GM12891 (cell line): ENCODE results near the gene RTEL1.
A peak's percentile ranks its signal among the peaks of the same experiment; 100 is the strongest.
"Not testable (repeated sequence)": the region's sequence is repeated elsewhere in the genome, so short reads cannot be mapped to it uniquely, and the experiment has no call there.

ENCODE experiments used
- DNase-seq: peaks from one replicate; pipeline ENCODE4 v3.0.0; 2011; ENCODE audit warnings: low spot score; ENCODE audit not compliant: insufficient read length
- FAIRE-seq: peaks from 2 replicates; lab custom pipeline; 2011; peaks lifted over from hg19 to GRCh38; lab: Jason Lieb, UNC
- PAX5 ChIP-seq: IDR thresholded peaks from 2 replicates; pipeline ENCODE4 v1.6.1; 2011; ENCODE audit warnings: low read length, moderate library complexity, mild to moderate bottlenecking; ENCODE audit not compliant: insufficient read depth, severe bottlenecking
- POLR2A ChIP-seq: IDR thresholded peaks from 2 replicates; pipeline ENCODE4 v1.6.1; 2011; ENCODE audit warnings: low read depth, low read length, control low read depth
- POLR2AphosphoS5 ChIP-seq: IDR thresholded peaks from 2 replicates; pipeline ENCODE4 v1.6.1; 2011; ENCODE audit warnings: low read depth, low read length, control low read depth
- POU2F2 ChIP-seq: IDR thresholded peaks from 2 replicates; pipeline ENCODE4 v1.6.1; 2011; ENCODE audit warnings: low read depth, mild to moderate bottlenecking, control low read depth, low read length, moderate library complexity
- SPI1 ChIP-seq: IDR thresholded peaks from 2 replicates; pipeline ENCODE4 v1.6.1; 2011; ENCODE audit warnings: low read depth, low read length, control low read depth
- TAF1 ChIP-seq: IDR thresholded peaks from 2 replicates; pipeline ENCODE4 v1.6.1; 2011; ENCODE audit warnings: low read depth, low read length, control low read depth

Gene RTEL1

GRCh38 chr20:63627129-63627750, 30.9 kb upstream of the RTEL1 start:
- FAIRE-seq (peak; percentile 89), DNase-seq (peak; percentile 95)
- TF ChIP-seq POLR2AphosphoS5 (peak; percentile 85), POU2F2 (peak; percentile 53; the same call in 1 of the 2 replicates), SPI1 (no peak), POLR2A (no peak; the same call in 1 of the 2 replicates), TAF1 (peak; percentile 83), PAX5 (no peak)

DNA sequence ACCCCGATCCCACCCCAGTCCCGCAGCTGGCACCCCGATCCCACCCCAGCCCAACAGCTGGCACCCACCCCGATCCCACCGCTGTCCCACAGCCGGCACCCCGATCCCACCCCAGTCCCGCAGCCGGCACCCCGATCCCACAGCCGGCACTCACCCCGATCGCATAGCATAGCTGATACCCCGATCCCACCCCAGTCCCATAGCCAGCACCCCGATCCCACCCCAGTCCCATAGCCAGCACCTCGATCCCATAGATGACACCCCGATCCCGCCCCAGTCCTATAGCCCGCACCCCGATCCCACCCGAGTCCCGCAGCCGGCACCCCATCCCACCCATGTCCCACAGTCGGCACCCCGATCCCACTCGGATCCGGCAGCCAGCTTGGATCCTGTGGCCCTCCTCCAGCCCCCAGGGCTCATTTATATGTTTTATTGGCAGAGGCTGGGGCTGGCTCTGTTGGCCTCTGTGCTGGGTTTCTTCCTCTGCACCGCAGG, 30.3 kb upstream of the RTEL1 start:
- no peak for DNase-seq
- no peak for FAIRE-seq
- TF ChIP-seq POU2F2 (no peak), SPI1 (no peak), POLR2AphosphoS5 (no peak), PAX5 (no peak), POLR2A (no peak), TAF1 (no peak)

- DNase-seq (no peak), FAIRE-seq (peak; percentile 61)
- 0 out of 2 replicates have a peak, but pooled peaks have one; percentile 41 for TF ChIP-seq POU2F2
- TF ChIP-seq POLR2A: no peak; the same call in 1 of the 2 replicates
- TF ChIP-seq PAX5: no peak
- TF ChIP-seq POLR2AphosphoS5: peak; percentile 38; the same call in 1 of the 2 replicates
- TF ChIP-seq SPI1: no peak
- peak; percentile 90 for TF ChIP-seq TAF1
Observed at GRCh38 chr20:63628246-63628975, 29.7 kb upstream of the RTEL1 start.

GRCh38 chr20:63630956-63631355, 27.2 kb upstream of the RTEL1 start:
- FAIRE-seq, DNase-seq: not testable (repeated sequence)

- DNase-seq, FAIRE-seq: not testable (repeated sequence)
Observed at GRCh38 chr20:63631426-63631825, 26.7 kb upstream of the RTEL1 start.

GRCh38 chr20:63633732-63634131, 24.4 kb upstream of the RTEL1 start:
- DNase-seq: no peak

DNA sequence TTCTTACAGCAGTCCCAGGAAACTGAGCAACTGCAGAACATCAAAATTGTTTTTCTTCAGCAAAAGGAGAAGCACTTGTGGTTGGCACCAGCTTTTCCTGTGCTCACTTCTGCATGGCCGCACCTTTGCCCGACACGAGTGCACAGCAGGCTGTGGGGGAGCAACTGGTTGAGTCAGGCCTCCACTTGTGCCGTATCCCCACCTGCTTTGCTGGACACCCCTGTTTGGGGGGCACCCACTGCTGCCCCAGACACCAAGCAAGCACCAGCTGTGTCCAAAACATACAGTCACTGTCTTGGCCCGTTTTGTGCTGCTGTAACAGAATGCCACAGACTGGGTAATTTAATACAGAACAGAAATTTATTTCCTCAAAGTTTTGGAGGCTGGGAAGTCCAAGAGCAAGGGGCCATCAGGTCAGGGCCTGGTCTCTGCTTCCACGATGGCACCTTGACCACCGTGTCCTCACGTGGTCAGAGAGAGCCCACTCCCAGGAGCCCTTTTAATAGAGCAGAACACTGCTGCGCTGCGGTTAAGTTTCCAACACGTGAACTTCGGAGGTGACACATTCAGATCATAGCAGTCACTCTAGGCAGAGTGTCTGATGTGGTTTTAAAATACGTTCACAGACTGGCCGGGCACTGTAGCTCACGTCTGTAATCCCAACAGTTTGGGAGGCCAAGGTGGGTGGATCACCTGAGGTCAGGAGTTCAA, 22.5 kb upstream of the RTEL1 start:
- FAIRE-seq (peak; percentile 78), DNase-seq (no peak)
- TF ChIP-seq POLR2AphosphoS5 (no peak), POLR2A (no peak), TAF1 (no peak), SPI1 (no peak), PAX5 (no peak), POU2F2 (no peak)

More at GRCh38 chr20:63633732-63634131, 24.4 kb upstream of the RTEL1 start:
- FAIRE-seq: no peak
- no peak for TF ChIP-seq SPI1
- no peak for TF ChIP-seq PAX5
- no peak for TF ChIP-seq POLR2A
- TF ChIP-seq TAF1: no peak
- TF ChIP-seq POU2F2: no peak
- TF ChIP-seq POLR2AphosphoS5: no peak

- TF ChIP-seq PAX5: no peak
- TF ChIP-seq POU2F2: no peak
- no peak for TF ChIP-seq POLR2A
- TF ChIP-seq SPI1: no peak
- no peak for TF ChIP-seq POLR2AphosphoS5
- TF ChIP-seq TAF1: no peak
- DNase-seq (no peak), FAIRE-seq (no peak)
Observed at GRCh38 chr20:63636752-63637628, 21.1 kb upstream of the RTEL1 start.
